ENCODE results near the gene ACBD6.

DNA sequence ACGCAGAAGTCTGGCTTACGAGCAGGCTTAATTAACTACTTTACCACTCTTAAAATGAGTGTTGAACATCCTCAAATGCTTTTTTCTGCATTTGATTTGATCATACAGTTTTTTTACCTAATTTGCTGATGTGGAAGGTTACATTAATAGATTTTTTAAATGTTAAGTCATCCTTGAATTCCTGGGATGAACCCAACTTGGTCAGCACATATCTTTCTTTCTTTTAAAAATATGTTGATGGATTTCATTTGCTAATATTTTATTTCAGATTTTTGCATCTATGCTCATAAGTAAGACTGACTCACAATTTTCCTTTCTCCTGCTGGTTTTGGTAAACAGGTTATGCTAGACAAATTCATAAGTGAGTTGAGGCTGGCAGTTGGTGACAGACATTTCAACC lies 189.5 kb downstream of the ACBD6 start:
- TF ChIP-seq POLR2A (IDR thresholded peaks at IDR 0.05; ENCODE audit: low read length) (no peak), GATA1 (IDR thresholded peaks at IDR 0.05; ENCODE audit: low read depth, low read length) (no peak)

Measured in erythroblast (primary cell).